Natural killer cell (primary cell): ENCODE results near the gene ELMO1. TPM values are rescaled to one million over a fixed set of nuclear protein-coding genes. Genes with fewer than 3 reads are reported as not detected.

Experiments used
- ATAC-seq, 3 donors: fragments of 150-1000 bp in 2 of 3; fragments of 200-7000 bp in 1 of 3; cut with Tn5 transposase; 1 replicate in 1 of 3; 2 replicates in 2 of 3; pipeline ENCODE4 v1.10.0; 2021; ENCODE audit warnings: mild to moderate bottlenecking in 2 of 3, moderate library complexity in 2 of 3
- DNase-seq, 2 donors: peaks; one replicate each; pipeline versions ENCODE4 v3.0.0 to v3.0.0-alpha.2; 2013 to 2021; ENCODE audit warnings: mixed read lengths in 1 of 2
- H3K27ac ChIP-seq: one replicate; pipeline ENCODE4 v1.5.1; 2013; ENCODE audit warnings: mild to moderate bottlenecking, low read length
- H3K27me3 ChIP-seq: one replicate; pipeline ENCODE4 v1.6.1; 2013; ENCODE audit warnings: low read length; ENCODE audit not compliant: control insufficient read depth, insufficient read depth
- H3K36me3 ChIP-seq: one replicate; pipeline ENCODE4 v1.6.1; 2013; ENCODE audit warnings: low read length; ENCODE audit not compliant: control insufficient read depth, insufficient read depth
- H3K4me1 ChIP-seq: one replicate; pipeline ENCODE4 v1.6.1; 2013; ENCODE audit warnings: low read length; ENCODE audit not compliant: control insufficient read depth, insufficient read depth
- H3K4me3 ChIP-seq: one replicate; pipeline ENCODE4 v1.5.1; 2013; ENCODE audit warnings: low read length
- H3K9me3 ChIP-seq: one replicate; pipeline ENCODE4 v1.6.1; 2013; ENCODE audit warnings: low read length; ENCODE audit not compliant: control insufficient read depth, insufficient read depth
- H3K27ac Mint-ChIP-seq, 2 donors: one replicate each; pipeline ENCODE4 v1.8.0; 2022; ENCODE audit warnings: mild to moderate bottlenecking in 2 of 2, mixed read lengths in 2 of 2, moderate library complexity in 1 of 2
- H3K27me3 Mint-ChIP-seq, 2 donors: one replicate each; pipeline ENCODE4 v1.8.0; 2022; ENCODE audit warnings: low read depth in 2 of 2, mixed read lengths in 2 of 2
- H3K36me3 Mint-ChIP-seq: one replicate; pipeline ENCODE4 v1.8.0; 2022; ENCODE audit warnings: mixed read lengths
- H3K4me1 Mint-ChIP-seq, 2 donors: one replicate each; pipeline ENCODE4 v1.8.0; 2022; ENCODE audit warnings: mixed read lengths in 2 of 2
- H3K4me3 Mint-ChIP-seq: one replicate; pipeline ENCODE4 v1.8.0; 2022; ENCODE audit warnings: mild to moderate bottlenecking, moderate library complexity, mixed read lengths
- H3K9me3 Mint-ChIP-seq, 2 donors: one replicate each; pipeline ENCODE4 v1.8.0; 2022; ENCODE audit warnings: mixed read lengths in 2 of 2
- CTCF ChIP-seq: fragments of 200-600 bp; IDR thresholded peaks from one replicate; pipeline ENCODE4 v1.8.0; 2022; ENCODE audit warnings: antibody characterized with exemption
- WGBS: methylation state at CpG from one replicate; pipeline ENCODE4 v1.1.7; 2013; ENCODE audit warnings: missing lambda C conversion rate; ENCODE audit not compliant: insufficient coverage; 5-methylcytosine and 5-hydroxymethylcytosine counted together
- intact Hi-C: fragments of 100-400 bp; cut with micrococcal nuclease; formaldehyde crosslinking; loops from one replicate; pipeline ENCODE4 v1.14.2; 2022
- total RNA-seq, 4 donors: library from RNA; stranded (reverse); fragments of 120-200 nt in 1 of 4; gene quantifications; one replicate each; pipeline versions ENCODE4 v1.2.3 to v1.2.4, GENCODE V29; 2013 to 2022

ELMO1 gene
- total RNA-seq, 3 donors from 2014 or later (not counting 1 experiment from before 2014, with no cell fraction given) = 127 to 147 (median 130) TPM

- Mint-ChIP-seq H3K4me3 (no peak overlapping the region), H3K9me3 (no peaks in the 10 kb centered on the region), H3K27ac (peak overlapping the region; percentile 33 to 46), H3K36me3 (peaks cover 23% of the 10 kb centered on the region), H3K4me1 (peaks cover 5 to 8% of the 10 kb centered on the region in 2 donors), H3K27me3 (no peaks in the 10 kb centered on the region)
- Histone ChIP-seq H3K36me3 (peaks cover 46% of the 10 kb centered on the region), H3K4me3 (no peak overlapping the region), H3K9me3 (no peaks in the 10 kb centered on the region), H3K4me1 (no peaks in the 10 kb centered on the region), H3K27ac (no peak overlapping the region), H3K27me3 (no peaks in the 10 kb centered on the region)
- 27% methylated on average over 5 of the region's 5 CpGs for WGBS
- intact Hi-C loops = loop anchor here (2.0 to 5.0 kb wide), 3 partner anchors 144 to 624 kb away; no protein-coding TSS in a partner anchor
- peak in 1 of 2 donors; percentile 59 for DNase-seq
- peak; percentile 57 to 77 (median 59) for ATAC-seq
- TF ChIP-seq CTCF = peak; percentile 52
Observed at GRCh38 chr7:37208528-37208927, 240.1 kb downstream of the ELMO1 start.

- TF ChIP-seq CTCF = no peak
- H3K4me1 Mint-ChIP-seq = peaks cover 5 to 8% of the 10 kb centered on the region in 2 donors
- 67% methylated on average over 1 of the region's 3 CpGs for WGBS
- Histone ChIP-seq H3K9me3 (no peaks in the 10 kb centered on the region), H3K36me3 (peaks cover 35% of the 10 kb centered on the region), H3K4me3 (no peak overlapping the region), H3K27me3 (no peaks in the 10 kb centered on the region), H3K27ac (no peak overlapping the region), H3K4me1 (no peaks in the 10 kb centered on the region)
- no peaks in the 10 kb centered on the region for H3K27me3 Mint-ChIP-seq
- ATAC-seq (no peak), DNase-seq (no peak)
- intact Hi-C loops = loop anchor here (5.0 kb wide), 1 partner anchor 291 kb away; no protein-coding TSS in a partner anchor
- H3K36me3 Mint-ChIP-seq = peaks cover 22% of the 10 kb centered on the region
- H3K9me3 Mint-ChIP-seq = no peaks in the 10 kb centered on the region
- H3K4me3 Mint-ChIP-seq = no peak overlapping the region
- H3K27ac Mint-ChIP-seq = no peak overlapping the region
Observed at GRCh38 chr7:37206192-37206591, 242.5 kb downstream of the ELMO1 start.

- Mint-ChIP-seq H3K27me3 (no peaks in the 10 kb centered on the region), H3K4me1 (peaks cover 5 to 8% of the 10 kb centered on the region in 2 donors), H3K36me3 (peaks cover 15% of the 10 kb centered on the region), H3K4me3 (no peak overlapping the region), H3K27ac (no peak overlapping the region), H3K9me3 (no peaks in the 10 kb centered on the region)
- intact Hi-C loops = loop anchor here (5.0 kb wide), 1 partner anchor 292 kb away; no protein-coding TSS in a partner anchor
- no peaks in the 10 kb centered on the region for H3K4me1 ChIP-seq
- ATAC-seq (no peak), DNase-seq (no peak)
- no peak overlapping the region for H3K4me3 ChIP-seq
- no peak for TF ChIP-seq CTCF
- WGBS = 50% methylated on average over 6 of the region's 6 CpGs
- no peak overlapping the region for H3K27ac ChIP-seq
- H3K9me3 ChIP-seq = no peaks in the 10 kb centered on the region
- peaks cover 29% of the 10 kb centered on the region for H3K36me3 ChIP-seq
- H3K27me3 ChIP-seq = no peaks in the 10 kb centered on the region
Observed at GRCh38 chr7:37205451-37205850, 243.2 kb downstream of the ELMO1 start.

GRCh38 chr7:37201876-37202198 lies 246.8 kb downstream of the ELMO1 start:
- DNase-seq (no peak), ATAC-seq (no peak)
- Mint-ChIP-seq H3K27ac (no peak overlapping the region), H3K9me3 (no peaks in the 10 kb centered on the region), H3K36me3 (peaks cover 21% of the 10 kb centered on the region), H3K4me1 (peaks cover 9 to 15% of the 10 kb centered on the region in 2 donors), H3K4me3 (no peak overlapping the region), H3K27me3 (no peaks in the 10 kb centered on the region)
- H3K4me1 ChIP-seq = no peaks in the 10 kb centered on the region
- no peak overlapping the region for H3K27ac ChIP-seq
- 73% methylated on average over 1 of the region's 2 CpGs for WGBS
- H3K27me3 ChIP-seq = no peaks in the 10 kb centered on the region
- peaks cover 20% of the 10 kb centered on the region for H3K36me3 ChIP-seq
- TF ChIP-seq CTCF = no peak
- no peak overlapping the region for H3K4me3 ChIP-seq
- no peaks in the 10 kb centered on the region for H3K9me3 ChIP-seq
- intact Hi-C loops = no loop called here
